Activated CD4-positive, alpha-beta memory T cell treated with anti-CD3 and anti-CD28 coated beads, Interleukin-2, amount 10 ng/mL, durations not matched to agents 7 days and 5 days (primary cell): Measurements from ENCODE around the gene PPP1R9A. TPM values are rescaled to one million over a fixed set of nuclear protein-coding genes. Genes with fewer than 3 reads are reported as not detected.

Experiments
- CTCF ChIA-PET: fragments of 350-600 bp; sonication (Branson Sonifier 250); formaldehyde crosslinking; loops from one replicate; lab custom pipeline; 2021; ENCODE audit warnings: antibody characterized with exemption, inconsistent platforms; lab: Charles Lee
- POLR2A ChIA-PET: fragments of 350-600 bp; sonication (Branson Sonifier 250); formaldehyde crosslinking; loops from one replicate; lab custom pipeline; 2021; ENCODE audit warnings: antibody characterized with exemption; lab: Charles Lee
- DNase-seq: peaks from one replicate; pipeline ENCODE4 v3.0.0-alpha.2; 2020
- H3K27ac Mint-ChIP-seq: one replicate; pipeline ENCODE4 v1.8.0; 2021; ENCODE audit warnings: mild to moderate bottlenecking, mixed read lengths
- H3K27me3 Mint-ChIP-seq: one replicate; pipeline ENCODE4 v1.8.0; 2021; ENCODE audit warnings: mixed read lengths
- H3K36me3 Mint-ChIP-seq: one replicate; pipeline ENCODE4 v1.8.0; 2021; ENCODE audit warnings: low read depth, mixed read lengths
- H3K4me1 Mint-ChIP-seq: one replicate; pipeline ENCODE4 v1.8.0; 2021; ENCODE audit warnings: mixed read lengths
- H3K4me3 Mint-ChIP-seq: one replicate; pipeline ENCODE4 v1.8.0; 2021; ENCODE audit warnings: mild to moderate bottlenecking, mixed read lengths
- H3K9me3 Mint-ChIP-seq: one replicate; pipeline ENCODE4 v1.8.0; 2021; ENCODE audit warnings: mixed read lengths
- total RNA-seq, 2 experiments: library from RNA; stranded (reverse); gene quantifications; one replicate each; pipeline ENCODE4 v1.2.3, GENCODE V29; 2021

Gene PPP1R9A
- total RNA-seq, 2 experiments from 2014 or later, result not detected

GRCh38 chr7:94923412-94923811 lies 16.0 kb downstream of the PPP1R9A start:
- ChIA-PET POLR2A (no interaction called here), CTCF (no interaction called here)
- no peak overlapping the region for H3K4me3 Mint-ChIP-seq
- no peaks in the 10 kb centered on the region for H3K27me3 Mint-ChIP-seq
- no peaks in the 10 kb centered on the region for H3K36me3 Mint-ChIP-seq
- H3K4me1 Mint-ChIP-seq, result no peaks in the 10 kb centered on the region
- H3K27ac Mint-ChIP-seq, result no peak overlapping the region
- no peak for DNase-seq
- no peaks in the 10 kb centered on the region for H3K9me3 Mint-ChIP-seq

DNA sequence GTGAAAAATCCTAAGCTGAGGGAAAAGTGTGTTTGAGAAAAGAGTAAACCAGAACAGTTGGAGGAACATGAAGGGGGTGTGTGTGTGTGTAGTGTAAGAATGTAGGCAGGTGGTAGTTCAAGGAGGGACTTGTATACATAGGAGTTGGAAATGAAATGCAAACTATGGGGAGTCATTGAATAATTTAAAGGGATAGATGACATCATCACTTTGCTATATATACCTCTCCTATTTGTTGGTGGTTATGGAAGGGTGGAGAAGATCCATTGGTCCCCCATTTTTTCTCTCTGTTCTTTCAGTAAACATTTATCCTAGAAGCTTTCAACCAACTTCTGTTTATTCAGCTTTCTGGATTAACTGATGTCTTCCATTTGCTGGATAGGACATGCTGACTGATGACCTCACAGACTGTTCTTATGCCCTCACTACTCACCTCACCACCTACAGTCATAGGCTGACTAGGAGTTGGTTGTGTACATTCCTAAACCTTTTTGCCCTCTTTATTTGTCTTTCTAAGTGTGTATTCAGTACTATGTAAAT lies 20.8 kb downstream of the PPP1R9A start:
- ChIA-PET CTCF (no interaction called here), POLR2A (no interaction called here)
- H3K4me3 Mint-ChIP-seq, result no peak overlapping the region
- H3K36me3 Mint-ChIP-seq, result no peaks in the 10 kb centered on the region
- no peak for DNase-seq
- no peak overlapping the region for H3K27ac Mint-ChIP-seq
- H3K9me3 Mint-ChIP-seq, result no peaks in the 10 kb centered on the region
- H3K4me1 Mint-ChIP-seq, result no peaks in the 10 kb centered on the region
- H3K27me3 Mint-ChIP-seq, result no peaks in the 10 kb centered on the region

- H3K4me1 Mint-ChIP-seq, result no peaks in the 10 kb centered on the region
- no peaks in the 10 kb centered on the region for H3K36me3 Mint-ChIP-seq
- H3K4me3 Mint-ChIP-seq, result no peak overlapping the region
- no peak for DNase-seq
- no peaks in the 10 kb centered on the region for H3K27me3 Mint-ChIP-seq
- CTCF ChIA-PET, result no interaction called here
- POLR2A ChIA-PET, result no interaction called here
- H3K9me3 Mint-ChIP-seq, result no peaks in the 10 kb centered on the region
- H3K27ac Mint-ChIP-seq, result no peak overlapping the region
These were observed 26.0 kb downstream of the PPP1R9A start for GRCh38 chr7:94933256-94933990.

DNA sequence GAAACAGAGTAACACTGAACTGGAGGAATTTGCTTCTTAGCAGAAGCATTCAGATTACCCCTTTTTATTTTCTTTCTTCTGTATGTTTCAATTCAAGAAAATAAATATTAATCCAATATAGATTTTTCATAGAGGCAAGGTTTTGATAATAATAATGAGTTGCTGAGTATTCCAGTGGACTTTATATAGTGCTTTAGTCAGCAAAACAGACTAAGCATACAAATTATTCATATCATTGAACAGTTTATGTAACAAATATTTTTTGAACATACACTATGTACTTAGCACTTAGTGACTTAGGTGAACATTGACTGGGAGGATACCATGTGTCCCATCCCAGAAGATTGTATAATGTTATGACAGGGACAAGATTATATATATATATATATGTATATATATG lies 32.0 kb downstream of the PPP1R9A start:
- Mint-ChIP-seq H3K9me3 (no peaks in the 10 kb centered on the region), H3K27me3 (no peaks in the 10 kb centered on the region), H3K4me3 (no peak overlapping the region), H3K36me3 (no peaks in the 10 kb centered on the region), H3K4me1 (no peaks in the 10 kb centered on the region), H3K27ac (no peak overlapping the region)
- POLR2A ChIA-PET, result no interaction called here
- no peak for DNase-seq
- CTCF ChIA-PET, result no interaction called here

DNA sequence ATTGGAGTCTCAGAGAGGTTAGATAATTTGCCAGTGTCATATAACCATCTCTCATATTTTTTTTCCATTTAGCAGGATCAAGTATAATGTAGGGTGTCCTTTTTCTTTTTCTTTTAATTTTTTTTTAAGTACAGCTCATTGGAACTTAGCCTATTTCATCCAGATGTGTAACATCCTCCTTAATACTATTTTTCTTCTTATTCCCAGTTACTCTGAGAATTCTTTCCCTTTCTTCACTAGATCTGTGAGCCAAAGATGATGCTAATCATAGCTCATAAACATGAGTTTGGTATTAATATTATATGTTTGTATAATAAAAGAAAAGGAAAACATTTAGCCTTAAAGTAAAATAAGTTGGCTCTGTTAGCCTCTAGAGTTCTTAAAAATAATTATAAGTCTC lies 32.8 kb downstream of the PPP1R9A start:
- CTCF ChIA-PET, result no interaction called here
- no peak for DNase-seq
- no peaks in the 10 kb centered on the region for H3K36me3 Mint-ChIP-seq
- H3K27me3 Mint-ChIP-seq, result no peaks in the 10 kb centered on the region
- H3K27ac Mint-ChIP-seq, result no peak overlapping the region
- no peaks in the 10 kb centered on the region for H3K4me1 Mint-ChIP-seq
- H3K9me3 Mint-ChIP-seq, result no peaks in the 10 kb centered on the region
- H3K4me3 Mint-ChIP-seq, result no peak overlapping the region
- POLR2A ChIA-PET, result no interaction called here

DNA sequence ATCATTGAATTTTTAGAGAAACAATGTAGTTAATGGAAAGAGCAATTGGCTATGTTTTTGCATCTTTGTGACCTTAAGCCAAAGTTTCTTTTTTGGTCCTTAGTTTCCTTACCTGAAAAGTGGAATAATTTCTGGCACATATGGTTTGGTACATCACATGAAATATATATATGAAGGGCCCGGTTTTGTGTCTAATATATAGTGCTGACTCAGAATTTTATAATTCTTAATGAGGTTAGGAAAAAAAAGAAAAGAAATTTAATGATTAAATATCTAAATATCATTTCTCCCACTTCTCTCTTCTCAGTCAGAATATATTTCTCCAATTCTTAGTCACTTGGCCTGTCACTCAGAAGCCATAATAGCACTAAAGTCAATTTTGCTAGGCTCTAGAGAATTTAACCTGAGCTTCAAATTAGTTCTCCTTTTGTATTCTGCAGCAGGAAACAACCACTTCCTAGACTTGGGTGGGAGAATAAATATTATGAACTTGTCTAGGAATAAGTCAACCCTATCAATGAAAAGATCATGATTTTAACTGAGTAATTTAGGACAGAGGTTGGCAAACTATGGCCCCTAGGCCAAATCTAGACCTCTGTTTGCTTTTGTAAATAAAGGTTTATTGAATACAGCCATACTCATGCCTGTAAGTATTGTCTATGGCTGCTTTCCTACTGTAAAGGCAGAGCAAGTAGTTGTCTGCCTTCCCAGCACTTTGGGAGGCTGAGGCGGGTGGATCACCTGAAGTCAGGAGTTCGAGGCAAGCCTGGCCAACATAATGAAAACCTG lies 34.6 kb downstream of the PPP1R9A start:
- Mint-ChIP-seq H3K9me3 (no peaks in the 10 kb centered on the region), H3K4me3 (no peak overlapping the region), H3K4me1 (no peaks in the 10 kb centered on the region), H3K36me3 (no peaks in the 10 kb centered on the region), H3K27me3 (no peaks in the 10 kb centered on the region), H3K27ac (no peak overlapping the region)
- CTCF ChIA-PET, result no interaction called here
- DNase-seq, result no peak
- POLR2A ChIA-PET, result no interaction called here

DNA sequence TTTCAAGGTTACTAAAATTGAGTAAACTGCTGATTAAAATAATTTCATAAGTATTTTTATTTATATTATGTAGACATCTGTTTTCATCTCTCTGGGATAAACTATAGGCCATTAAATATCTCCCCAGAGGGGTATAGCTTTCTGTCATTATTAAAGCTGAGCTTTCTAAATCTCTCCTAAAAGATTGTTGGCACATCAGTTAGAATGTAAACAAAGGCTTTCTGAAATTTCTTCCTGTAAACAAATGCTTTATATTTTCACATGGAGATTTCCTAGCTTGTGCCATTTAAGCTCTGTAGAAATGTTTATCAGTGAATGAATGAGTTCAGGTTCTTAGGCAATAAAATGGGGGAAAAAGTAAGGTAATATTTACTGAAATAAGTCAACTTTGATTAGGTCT lies 35.7 kb downstream of the PPP1R9A start:
- no peak overlapping the region for H3K27ac Mint-ChIP-seq
- no peaks in the 10 kb centered on the region for H3K27me3 Mint-ChIP-seq
- H3K4me3 Mint-ChIP-seq, result no peak overlapping the region
- H3K9me3 Mint-ChIP-seq, result no peaks in the 10 kb centered on the region
- ChIA-PET CTCF (interaction anchor here (0.6 kb wide), 1 partner anchor 1514 kb away, joined by 4 read pairs; no protein-coding TSS in a partner anchor), POLR2A (no interaction called here)
- H3K36me3 Mint-ChIP-seq, result no peaks in the 10 kb centered on the region
- H3K4me1 Mint-ChIP-seq, result no peaks in the 10 kb centered on the region
- no peak for DNase-seq

DNA sequence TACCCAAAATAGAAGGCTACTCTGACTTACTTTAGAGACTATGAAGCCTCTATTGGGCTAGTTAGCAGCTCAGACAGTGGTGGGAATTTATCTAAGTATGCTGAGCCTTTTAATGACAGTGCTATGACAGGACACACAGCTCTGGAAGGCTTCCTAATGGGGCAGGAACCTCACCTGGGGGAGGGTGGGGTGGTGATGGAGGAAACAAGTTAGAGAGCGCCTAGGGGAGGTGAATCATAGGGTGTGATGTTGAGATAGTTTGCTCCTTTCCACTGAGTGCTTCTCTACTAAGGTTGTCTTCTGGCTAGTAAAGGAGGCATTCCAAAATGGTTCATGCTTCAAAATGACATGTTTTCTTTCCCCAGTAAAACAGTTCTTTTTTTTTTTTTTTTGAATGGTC lies 42.1 kb downstream of the PPP1R9A start:
- POLR2A ChIA-PET, result no interaction called here
- no peaks in the 10 kb centered on the region for H3K9me3 Mint-ChIP-seq

GRCh38 chr7:94955807-94956206 lies 48.4 kb downstream of the PPP1R9A start:
- ChIA-PET CTCF (no interaction called here), POLR2A (no interaction called here)
- Mint-ChIP-seq H3K4me1 (no peaks in the 10 kb centered on the region), H3K9me3 (no peaks in the 10 kb centered on the region), H3K4me3 (no peak overlapping the region), H3K27me3 (no peaks in the 10 kb centered on the region), H3K36me3 (no peaks in the 10 kb centered on the region), H3K27ac (no peak overlapping the region)
- no peak for DNase-seq

More for the DNA sequence above, 42.1 kb downstream of the PPP1R9A start:
- Mint-ChIP-seq H3K27me3 (no peaks in the 10 kb centered on the region), H3K4me1 (no peaks in the 10 kb centered on the region), H3K4me3 (no peak overlapping the region), H3K27ac (no peak overlapping the region), H3K36me3 (no peaks in the 10 kb centered on the region)
- CTCF ChIA-PET, result no interaction called here
- no peak for DNase-seq

- POLR2A ChIA-PET, result no interaction called here
- no peak for DNase-seq
- no peaks in the 10 kb centered on the region for H3K4me1 Mint-ChIP-seq
- H3K4me3 Mint-ChIP-seq, result no peak overlapping the region
- no peaks in the 10 kb centered on the region for H3K36me3 Mint-ChIP-seq
- no peak overlapping the region for H3K27ac Mint-ChIP-seq
- no peaks in the 10 kb centered on the region for H3K27me3 Mint-ChIP-seq
- CTCF ChIA-PET, result no interaction called here
- no peaks in the 10 kb centered on the region for H3K9me3 Mint-ChIP-seq
These were observed 49.7 kb downstream of the PPP1R9A start for GRCh38 chr7:94957061-94957460.

DNA sequence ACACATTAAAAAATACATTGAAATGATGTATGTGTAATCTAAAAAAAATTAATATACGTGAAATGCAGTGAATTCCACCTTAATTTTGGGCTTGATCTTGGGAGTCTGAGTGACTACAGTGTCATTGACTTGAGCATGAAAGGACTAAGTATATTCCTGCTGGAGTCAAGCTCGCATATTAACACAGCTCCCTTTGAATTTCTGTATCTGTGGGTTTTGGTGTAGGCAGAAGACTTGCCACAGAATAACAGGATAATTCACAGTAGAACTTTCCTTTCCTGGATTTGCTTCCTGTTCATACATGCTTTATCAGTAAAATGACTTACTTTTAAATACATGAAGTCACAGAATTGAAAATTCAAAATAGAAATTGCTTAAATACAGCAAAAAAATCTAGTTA lies 55.3 kb downstream of the PPP1R9A start:
- H3K9me3 Mint-ChIP-seq, result peaks cover 2% of the 10 kb centered on the region
- no peak for DNase-seq
- H3K27me3 Mint-ChIP-seq, result no peaks in the 10 kb centered on the region
- no peak overlapping the region for H3K27ac Mint-ChIP-seq
- H3K4me3 Mint-ChIP-seq, result no peak overlapping the region
- H3K36me3 Mint-ChIP-seq, result no peaks in the 10 kb centered on the region
- no peaks in the 10 kb centered on the region for H3K4me1 Mint-ChIP-seq
- ChIA-PET CTCF (no interaction called here), POLR2A (no interaction called here)

GRCh38 chr7:94969434-94970084 lies 62.2 kb downstream of the PPP1R9A start:
- DNase-seq, result no peak
- CTCF ChIA-PET, result no interaction called here
- Mint-ChIP-seq H3K4me1 (no peaks in the 10 kb centered on the region), H3K4me3 (no peak overlapping the region), H3K9me3 (peaks cover 2% of the 10 kb centered on the region), H3K36me3 (no peaks in the 10 kb centered on the region), H3K27me3 (no peaks in the 10 kb centered on the region), H3K27ac (no peak overlapping the region)
- POLR2A ChIA-PET, result no interaction called here

DNA sequence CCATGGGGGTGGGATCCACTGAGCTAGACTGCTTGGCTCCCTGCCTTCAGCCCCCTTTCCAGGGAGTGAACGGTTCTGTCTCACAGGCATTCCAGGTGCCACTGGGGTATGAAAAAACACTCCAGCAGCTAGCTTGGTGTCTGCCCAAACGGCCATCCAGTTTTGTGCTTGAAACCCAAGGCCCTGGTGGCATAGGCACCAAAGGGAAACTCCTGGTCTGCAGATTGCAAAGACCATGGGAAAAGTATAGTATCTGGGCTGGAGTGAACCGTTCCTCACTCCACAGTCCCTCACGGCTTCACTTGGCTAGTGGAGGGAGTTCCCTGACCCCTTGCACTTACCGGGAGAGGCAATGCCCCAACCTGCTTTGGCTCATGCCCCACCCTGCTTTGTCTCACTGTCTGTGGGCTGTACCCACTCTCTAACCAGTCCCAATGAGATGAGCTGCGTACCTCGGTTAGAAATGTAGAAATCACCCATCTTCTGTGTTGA lies 62.7 kb downstream of the PPP1R9A start:
- Mint-ChIP-seq H3K4me1 (no peaks in the 10 kb centered on the region), H3K27me3 (no peaks in the 10 kb centered on the region), H3K27ac (no peak overlapping the region), H3K36me3 (no peaks in the 10 kb centered on the region), H3K4me3 (no peak overlapping the region), H3K9me3 (peaks cover 2% of the 10 kb centered on the region)
- ChIA-PET CTCF (no interaction called here), POLR2A (no interaction called here)
- no peak for DNase-seq
